Measurements from ENCODE around the gene TIAM2.

TIAM2 gene

DNA sequence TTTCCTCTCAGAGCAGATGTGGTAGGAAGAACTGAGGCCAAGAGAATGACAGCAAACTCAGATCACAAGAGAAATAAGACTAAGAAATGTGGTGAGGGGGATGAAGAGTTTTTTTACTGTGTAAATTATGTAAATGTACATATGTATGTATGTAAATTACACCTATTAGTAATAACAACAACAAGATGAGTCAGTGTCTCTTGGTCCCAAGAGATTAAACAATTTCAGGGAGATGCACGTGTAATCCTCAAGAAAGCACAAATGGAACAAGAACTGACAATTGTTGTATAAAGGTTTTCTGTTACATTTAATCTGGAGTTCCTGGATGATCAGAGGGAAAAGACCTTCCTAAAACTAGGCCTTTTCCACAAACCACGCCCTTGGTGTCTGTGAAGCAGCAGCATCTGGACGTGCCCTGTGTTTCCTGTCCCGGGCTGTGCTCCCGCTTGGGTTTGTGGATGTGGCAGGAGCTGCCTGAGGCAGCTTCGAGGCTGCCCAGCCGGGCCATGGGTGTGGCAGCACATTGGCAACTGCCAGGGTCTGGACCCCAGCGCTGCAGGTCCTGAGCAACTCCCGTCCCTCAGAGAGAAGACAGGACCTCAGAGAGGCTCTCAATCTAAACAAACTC, 269.7 kb downstream of the TIAM2 start:
- no peak for DNase-seq

DNA sequence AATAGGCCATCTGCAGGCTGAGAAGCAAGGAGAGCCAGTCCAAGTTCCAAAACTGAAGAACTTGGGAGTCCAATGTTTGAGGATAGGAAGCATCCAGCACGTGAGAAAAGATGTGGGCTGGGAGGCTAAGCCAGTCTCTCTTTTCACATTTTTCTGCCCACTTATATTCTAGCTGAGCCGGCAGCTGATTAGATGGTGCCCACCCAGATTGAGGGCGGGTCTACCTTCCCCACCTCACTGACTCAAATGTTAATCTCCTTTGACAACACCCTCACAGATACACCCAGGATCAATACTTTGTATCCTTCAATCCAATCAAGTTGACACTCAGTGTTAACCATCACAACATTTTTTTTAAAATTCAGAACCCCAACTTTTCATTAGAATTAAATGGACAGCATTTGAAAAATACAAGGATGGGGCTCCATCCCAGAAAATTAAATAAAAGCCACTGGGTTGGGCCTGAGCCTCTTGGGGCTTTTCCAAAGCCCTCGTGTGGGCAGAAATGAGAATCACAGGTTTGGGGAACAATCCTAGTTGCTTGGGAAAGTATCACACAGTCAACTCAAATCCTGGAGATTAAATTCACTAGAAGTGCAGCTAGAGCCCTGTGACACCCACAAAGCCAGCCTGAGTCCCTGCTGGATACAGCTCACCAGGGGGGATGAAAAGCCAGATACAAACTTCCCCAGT, 270.9 kb downstream of the TIAM2 start:
- no peak for DNase-seq

DNA sequence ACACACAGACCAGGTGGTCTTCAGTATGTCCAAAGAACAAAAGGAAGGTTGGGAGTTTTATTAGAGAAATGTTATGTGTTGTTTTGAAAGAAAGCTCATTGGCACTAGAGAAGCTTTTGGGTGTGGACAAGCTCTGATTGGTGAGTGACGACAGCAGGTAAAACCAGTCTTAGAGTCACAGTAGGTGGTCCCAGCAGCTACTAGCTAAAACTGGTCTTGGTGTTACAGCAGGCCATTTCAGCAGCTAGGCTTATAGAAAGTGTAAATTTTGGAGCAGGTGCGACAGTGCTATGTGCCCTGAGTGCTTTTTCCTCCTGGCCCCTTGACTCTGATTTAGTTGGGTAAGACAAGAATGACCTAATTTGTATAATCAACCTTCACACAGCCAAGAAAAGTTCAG, 272.3 kb downstream of the TIAM2 start:
- DNase-seq: no peak

DNA sequence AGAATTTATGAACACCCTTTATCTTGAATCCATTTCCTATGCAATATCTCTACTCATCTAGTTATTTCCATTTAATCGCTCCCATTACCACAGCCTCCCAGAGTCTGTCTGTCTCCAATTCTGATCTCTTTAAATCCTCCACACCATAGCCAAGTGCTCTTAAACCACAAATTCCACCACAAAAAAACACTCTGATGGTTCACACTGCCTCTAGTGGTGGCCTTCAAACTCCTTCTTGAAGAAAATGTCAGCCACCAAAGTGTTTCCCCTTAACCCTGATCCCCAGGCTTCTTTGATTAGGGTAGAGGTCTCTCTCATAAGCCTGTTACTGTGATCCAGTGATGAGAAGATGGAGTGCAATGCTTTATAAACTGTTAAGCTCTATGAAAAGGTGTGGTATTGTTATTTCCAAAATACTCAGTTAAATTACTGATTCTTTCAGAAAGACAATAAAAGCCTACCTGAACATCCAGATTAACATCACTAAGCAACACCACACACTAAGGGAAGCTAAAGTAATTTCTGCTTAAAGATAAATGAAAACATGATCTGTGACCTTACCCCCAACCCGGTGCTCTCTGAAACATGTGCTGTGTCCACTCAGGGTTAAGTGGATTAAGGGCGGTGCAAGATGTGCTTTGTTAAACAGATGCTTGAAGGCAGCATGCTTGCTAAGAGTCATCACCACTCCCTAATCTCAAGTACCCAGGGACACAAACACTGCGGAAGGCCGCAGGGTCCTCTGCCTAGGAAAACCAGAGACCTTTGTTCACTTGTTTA, 273.2 kb downstream of the TIAM2 start:
- peak; percentile 52 for DNase-seq

DNA sequence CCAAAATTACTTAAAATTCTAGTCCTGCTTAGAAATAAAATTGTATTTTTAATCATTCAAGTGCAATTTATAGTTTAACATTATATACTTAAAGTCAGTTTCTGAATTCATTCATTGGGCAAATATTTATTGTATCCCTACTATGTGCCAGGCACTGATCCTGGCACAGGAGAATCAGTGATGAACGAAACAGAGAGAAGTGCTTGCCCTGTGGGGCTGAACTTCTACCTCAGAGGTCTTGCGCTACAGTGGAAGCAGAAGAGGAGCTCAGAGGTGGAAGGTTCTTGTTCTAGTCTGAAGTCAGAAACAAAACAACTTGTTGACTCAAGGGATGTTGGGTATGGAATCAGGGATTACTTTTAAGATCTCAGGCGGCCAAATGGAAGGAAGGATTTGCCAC, 274.6 kb downstream of the TIAM2 start:
- no peak for DNase-seq

GRCh38 chr6:155270561-155271091, 275.5 kb downstream of the TIAM2 start:
- no peak for DNase-seq

DNA sequence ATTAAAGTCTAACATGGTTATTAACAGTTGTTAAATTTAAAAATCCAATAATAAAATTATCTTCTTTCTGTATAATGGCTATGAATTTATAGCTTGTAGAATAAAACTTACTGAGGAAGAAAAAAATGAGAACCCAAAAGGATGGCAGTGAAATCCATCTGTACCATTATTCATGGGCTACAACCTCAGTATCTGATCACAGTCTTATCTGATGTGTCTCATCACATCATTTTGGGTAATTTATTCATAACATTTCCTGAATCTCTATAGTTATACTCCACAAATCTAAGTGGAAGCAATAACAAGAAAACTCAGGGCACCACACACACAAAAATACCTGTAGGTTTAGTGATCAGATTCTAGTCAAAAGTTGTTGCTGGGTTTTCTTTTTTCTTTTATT, 276.0 kb downstream of the TIAM2 start:
- no peak for DNase-seq

DNA sequence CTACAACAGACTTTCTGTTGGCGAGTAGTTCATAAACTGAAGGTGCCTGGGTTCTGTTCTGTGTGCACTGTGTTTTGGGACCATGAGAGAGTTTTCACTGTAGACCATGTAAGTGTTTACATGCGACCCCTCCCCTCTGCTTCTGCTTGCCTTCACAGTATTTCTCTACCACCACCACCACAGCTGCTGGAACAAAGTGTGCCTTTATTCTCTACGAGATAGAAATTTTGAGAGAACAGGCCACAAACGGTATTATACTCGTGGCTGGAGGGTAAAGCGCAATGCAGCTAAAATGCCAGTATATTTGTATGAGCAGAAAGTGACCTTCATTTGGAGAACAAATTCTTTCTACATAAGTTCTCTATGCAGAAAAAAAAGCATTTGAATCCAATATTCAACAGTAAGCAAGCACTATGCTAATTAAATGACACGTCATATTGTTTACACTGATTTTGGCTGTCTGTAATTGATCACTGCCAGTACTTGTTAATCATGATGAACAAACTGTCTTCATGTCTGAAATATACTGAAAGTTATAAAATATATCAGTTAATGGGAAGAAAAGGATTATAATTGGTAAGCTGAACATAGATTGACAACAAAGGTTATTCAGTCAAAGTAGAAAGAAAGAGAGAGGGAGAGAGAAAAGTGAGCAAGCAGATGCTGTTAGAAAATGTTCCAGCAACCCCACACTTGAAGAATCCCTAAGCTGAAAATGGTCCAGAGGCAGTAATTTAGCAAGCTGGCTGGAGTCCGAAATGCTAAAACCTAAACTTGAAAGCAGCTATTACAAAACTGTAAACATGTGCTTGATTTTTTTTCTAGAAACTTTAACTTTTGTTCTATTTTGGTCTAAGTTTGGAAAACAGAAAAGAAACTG, 277.5 kb downstream of the TIAM2 start:
- DNase-seq: peak; percentile 53

- peak; percentile 98 for DNase-seq
Measured at GRCh38 chr6:155273431-155273830, 278.3 kb downstream of the TIAM2 start.

DNA sequence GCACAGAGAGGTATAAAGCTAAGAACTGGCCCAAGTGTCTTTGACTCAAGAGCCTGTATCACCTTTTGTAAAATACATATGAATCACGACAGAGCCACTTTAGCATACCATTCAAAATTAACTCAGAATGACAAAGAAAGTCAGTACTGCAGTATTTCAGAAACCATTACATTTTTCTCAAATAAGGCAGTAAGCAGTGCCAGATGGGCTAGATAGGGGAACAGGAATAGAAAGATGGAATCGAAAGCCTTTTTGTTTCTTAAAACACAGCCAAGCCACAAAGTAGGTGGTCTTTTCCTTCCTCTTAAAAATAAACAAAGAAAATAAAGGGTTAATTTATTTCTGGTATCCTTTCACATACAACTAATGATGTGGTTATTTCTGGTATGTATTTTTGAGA, 279.0 kb downstream of the TIAM2 start:
- peak; percentile 86 for DNase-seq

DNA sequence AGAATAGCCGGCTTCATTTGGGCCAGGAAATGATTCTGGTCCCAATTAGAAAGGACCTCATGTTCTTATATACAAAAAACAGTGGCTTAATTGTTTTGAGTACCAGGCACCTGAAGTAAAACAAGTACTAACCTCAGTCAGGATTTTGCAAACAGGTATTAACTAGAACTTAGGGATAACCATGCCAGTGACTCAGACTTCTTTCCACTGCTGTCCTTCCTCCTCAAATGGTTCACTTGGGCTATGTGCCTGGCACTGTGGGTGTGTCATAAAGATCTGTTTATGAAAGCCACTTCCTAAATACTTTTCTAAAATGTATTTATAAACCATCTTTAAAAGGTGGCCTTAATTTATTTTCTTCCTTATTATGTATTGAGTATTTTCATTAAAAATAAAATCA, 279.4 kb downstream of the TIAM2 start:
- peak; percentile 58 for DNase-seq

DNA sequence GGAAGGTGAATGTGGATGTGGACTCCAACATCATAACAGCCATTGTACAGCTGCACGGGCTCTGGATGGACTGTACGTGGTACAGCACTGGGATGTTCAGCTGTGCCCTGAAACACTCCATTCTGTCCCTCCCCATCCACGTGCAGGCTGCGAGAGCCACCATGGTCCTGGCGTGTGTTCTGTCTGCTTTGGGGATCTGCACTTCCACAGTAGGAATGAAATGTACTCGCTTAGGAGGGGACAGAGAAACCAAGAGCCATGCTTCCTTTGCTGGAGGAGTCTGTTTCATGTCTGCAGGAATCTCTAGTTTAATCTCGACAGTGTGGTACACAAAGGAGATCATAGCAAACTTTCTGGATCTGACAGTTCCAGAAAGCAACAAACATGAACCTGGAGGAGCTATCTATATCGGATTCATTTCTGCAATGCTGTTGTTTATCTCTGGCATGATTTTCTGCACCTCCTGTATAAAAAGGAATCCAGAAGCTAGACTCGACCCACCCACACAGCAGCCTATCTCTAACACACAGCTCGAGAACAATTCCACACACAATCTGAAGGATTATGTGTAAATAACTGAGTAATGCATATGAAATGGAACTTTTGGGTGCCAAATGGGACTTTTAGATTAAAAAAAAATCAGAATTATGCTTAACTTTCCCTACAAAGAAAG, 280.8 kb downstream of the TIAM2 start:
- peak; percentile 7 for DNase-seq

GRCh38 chr6:155276638-155277037, 281.5 kb downstream of the TIAM2 start:
- DNase-seq: no peak

DNA sequence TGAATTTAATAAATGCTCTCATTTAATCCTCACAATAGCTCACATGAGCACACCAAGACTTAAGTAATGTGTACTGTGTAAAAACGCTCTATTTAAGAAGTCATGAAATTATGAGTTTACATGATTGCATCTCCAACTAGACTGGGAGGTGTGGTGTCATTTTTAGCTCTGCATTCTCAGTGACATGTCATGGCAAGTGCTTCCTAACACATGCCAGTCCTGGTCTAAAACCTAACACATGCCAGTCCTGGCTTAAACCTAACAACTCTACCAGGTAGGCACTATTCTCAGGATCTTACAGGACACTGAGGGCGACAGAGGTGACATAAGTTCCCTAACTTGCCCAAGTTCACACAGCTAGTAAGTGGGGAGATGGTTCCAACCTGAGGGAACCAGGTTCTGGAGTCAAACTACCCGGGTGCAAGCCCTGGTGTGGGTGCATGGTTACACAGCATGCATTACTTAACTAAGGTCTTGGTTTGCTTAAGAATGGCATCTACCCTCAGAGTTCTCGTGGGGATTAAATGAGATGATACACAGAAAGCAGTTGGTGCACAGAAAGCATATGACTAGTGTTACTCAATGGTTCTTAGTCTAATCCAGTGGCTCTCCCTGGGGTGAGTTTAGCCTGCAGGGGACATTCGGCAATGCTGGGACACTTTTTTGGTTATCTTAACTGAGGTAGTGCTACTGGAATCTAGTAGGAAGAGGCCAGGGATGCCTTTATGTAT, 283.4 kb downstream of the TIAM2 start:
- DNase-seq: no peak

GRCh38 chr6:155284775-155285174, 289.7 kb downstream of the TIAM2 start:
- DNase-seq: no peak

GRCh38 chr6:155287762-155288161, 292.6 kb downstream of the TIAM2 start:
- no peak for DNase-seq

- no peak for DNase-seq
Measured at GRCh38 chr6:155290491-155290890, 295.4 kb downstream of the TIAM2 start.

DNA sequence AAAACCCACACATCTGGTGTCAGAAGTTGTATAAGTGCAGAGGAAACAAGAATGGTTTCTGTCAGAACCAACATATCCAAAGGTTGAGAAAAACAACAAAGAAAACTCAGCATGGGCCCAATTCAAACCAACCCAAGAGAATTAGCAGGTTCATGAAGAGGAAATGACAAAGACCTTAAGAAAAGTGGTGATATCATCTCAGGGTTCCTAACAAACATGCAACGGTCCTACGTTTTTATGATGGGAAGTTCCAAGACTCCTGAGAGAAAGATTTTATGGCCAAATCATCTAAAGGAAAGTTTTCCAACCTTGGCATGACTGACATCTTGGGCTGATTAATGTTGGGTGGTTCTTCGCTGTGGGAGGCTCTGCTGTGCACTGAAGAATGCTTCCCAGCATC, 296.2 kb downstream of the TIAM2 start:
- no peak for DNase-seq

GRCh38 chr6:155292711-155293110, 297.6 kb downstream of the TIAM2 start:
- DNase-seq: no peak

DNA sequence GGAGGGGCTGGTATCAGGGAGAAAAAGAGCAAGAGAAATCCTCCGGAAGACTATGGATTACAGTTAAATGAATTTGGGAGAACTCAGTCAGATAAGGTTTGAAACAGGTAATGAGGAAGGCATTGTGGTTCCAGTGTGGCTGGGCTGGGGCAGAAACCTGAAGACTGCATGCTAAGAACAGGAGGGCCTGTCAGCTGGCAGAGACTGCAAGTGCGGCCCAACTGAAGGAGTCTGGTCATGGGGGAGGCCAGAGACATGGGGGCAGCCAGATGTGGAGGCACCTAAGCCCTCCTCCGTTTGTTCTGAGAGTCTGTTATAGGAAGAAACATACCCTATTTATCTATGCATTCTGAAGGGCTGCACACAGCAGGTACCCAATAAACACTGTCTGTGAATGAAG, 302.6 kb downstream of the TIAM2 start:
- no peak for DNase-seq

DNA sequence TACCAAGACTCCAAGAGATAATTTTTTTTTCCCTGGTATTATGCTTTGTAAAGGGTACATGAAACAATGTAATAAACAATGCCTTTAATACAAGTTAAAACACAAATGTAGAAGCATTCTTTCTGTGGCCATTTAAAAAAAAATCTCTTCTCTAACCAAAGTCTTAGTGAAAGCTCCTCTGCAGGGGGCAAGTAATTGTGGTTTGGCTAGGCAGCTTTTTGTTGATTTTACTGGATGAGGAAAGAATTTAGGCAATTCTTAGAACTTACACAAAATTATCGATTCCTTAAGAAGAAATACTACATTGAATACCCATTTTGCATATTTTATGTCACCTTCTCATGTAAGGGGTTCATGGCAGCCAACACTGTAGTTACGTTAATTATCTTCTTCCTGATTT, 306.8 kb downstream of the TIAM2 start:
- peak; percentile 75 for DNase-seq

Data from fibroblast of skin of abdomen (primary cell).